Measurements from ENCODE around the gene AARSD1. TPM values are rescaled to one million over a fixed set of nuclear protein-coding genes. Genes with fewer than 3 reads are reported as not detected.

Gene AARSD1
- total RNA-seq, 4 donors from 2014 or later: 10.9 to 39.5 (median 26.3) TPM

GRCh38 chr17:42901535-42902229 lies 62.6 kb downstream of the AARSD1 start:
- ATAC-seq: no peak
- no peaks in the 10 kb centered on the region for H3K36me3 ChIP-seq
- H3K4me1 ChIP-seq: no peaks in the 10 kb centered on the region
- H3K9me3 ChIP-seq: no peaks in the 10 kb centered on the region
- TF ChIP-seq POLR2A (IDR thresholded peaks at IDR 0.05): no peak
- no peak for TF ChIP-seq EP300 (IDR thresholded peaks at IDR 0.05)
- no peak for TF ChIP-seq POLR2AphosphoS5 (IDR thresholded peaks at IDR 0.05)
- no peak for TF ChIP-seq CTCF (IDR thresholded peaks at IDR 0.05)
- H3K4me3 ChIP-seq: no peak overlapping the region
- no peaks in the 10 kb centered on the region for H3K27me3 ChIP-seq
- WGBS, 2 donors (ENCODE audit: low coverage in 1 of 2): 79 to 82% methylated on average over 6 to 10 of the region's 10 CpGs
- H3K27ac ChIP-seq: no peak overlapping the region

Small RNA genes within 50 kb of the gene (small RNA-seq; reads per million reads assigned to genes)
- gene AARSD1: 0 reads per million in 4 donors
- 0 reads per million in 4 donors for gene RF00561

Other genes starting within 250 kb of the AARSD1 start
- 10 to 100 TPM; 57.2 to 90.4 (median 59.7) TPM for gene EZH1, start 219.4 kb downstream of the AARSD1 start, total RNA-seq
- 10 to 100 TPM in 3 of 4 donors, 1 to 10 TPM in 1; 4.0 to 27.4 (median 21.5) TPM for gene RAMP2, start 203.2 kb downstream of the AARSD1 start, total RNA-seq
- gene VPS25, start 191.0 kb downstream of the AARSD1 start, total RNA-seq: 10 to 100 TPM; 43.1 to 64.0 (median 44.8) TPM
- 1 to 10 TPM in 3 of 4 donors, under 1 TPM in 1; 0.78 to 6.7 (median 1.6) TPM for gene WNK4, start 183.8 kb downstream of the AARSD1 start, total RNA-seq
- gene COA3, start 165.8 kb downstream of the AARSD1 start, total RNA-seq: 10 to 100 TPM; 55.3 to 81.4 (median 66.8) TPM
- gene CNTD1, start 165.6 kb downstream of the AARSD1 start, total RNA-seq: under 1 TPM in 3 of 4 donors, not detected in 1; 0.20 to 0.93 (median 0.78) TPM
- gene BECN1, start 140.2 kb downstream of the AARSD1 start, total RNA-seq: 100 to 1,000 TPM; 143 to 185 (median 155) TPM
- gene PSME3, start 131.1 kb downstream of the AARSD1 start, total RNA-seq: 100 to 1,000 TPM in 1 of 4 donors, 10 to 100 TPM in 3; 60.7 to 109 (median 82.0) TPM
- 1 to 10 TPM in 3 of 4 donors, under 1 TPM in 1; 0.81 to 1.7 (median 1.4) TPM for gene AOC2, start 119.9 kb downstream of the AARSD1 start, total RNA-seq
- gene AOC3, start 113.3 kb downstream of the AARSD1 start, total RNA-seq: 100 to 1,000 TPM in 2 of 4 donors, 10 to 100 TPM in 2; 48.3 to 196 (median 108) TPM
- gene G6PC1, start 63.7 kb downstream of the AARSD1 start, total RNA-seq: not detected
- gene PTGES3L, start 15.6 kb upstream of the AARSD1 start, total RNA-seq: 10 to 100 TPM in 2 of 4 donors, 1 to 10 TPM in 2; 5.5 to 19.6 (median 10.1) TPM
- 10 to 100 TPM; 16.4 to 20.9 (median 19.4) TPM for gene RUNDC1, start 16.1 kb upstream of the AARSD1 start, total RNA-seq
- 1,000 to 10,000 TPM in 3 of 4 donors, 100 to 1,000 TPM in 1; 854 to 1,510 (median 1,196) TPM for gene RPL27, start 34.0 kb upstream of the AARSD1 start, total RNA-seq
- 10 to 100 TPM; 17.1 to 27.9 (median 22.9) TPM for gene IFI35, start 42.3 kb upstream of the AARSD1 start, total RNA-seq
- gene VAT1, start 57.9 kb upstream of the AARSD1 start, total RNA-seq: 100 to 1,000 TPM in 3 of 4 donors, 10 to 100 TPM in 1; 89.2 to 187 (median 139) TPM
- gene RND2, start 60.8 kb upstream of the AARSD1 start, total RNA-seq: 1 to 10 TPM; 1.5 to 4.5 (median 2.5) TPM
- gene BRCA1, start 160.9 kb upstream of the AARSD1 start, total RNA-seq: 1 to 10 TPM; 4.9 to 7.9 (median 6.1) TPM
- 100 to 1,000 TPM in 3 of 4 donors, 10 to 100 TPM in 1; 99.2 to 152 (median 126) TPM for gene NBR1, start 206.8 kb upstream of the AARSD1 start, total RNA-seq
- 10 to 100 TPM in 1 of 4 donors, 1 to 10 TPM in 3; 3.7 to 13.5 (median 4.4) TPM for gene TMEM106A, start 247.4 kb upstream of the AARSD1 start, total RNA-seq